HL-60 (cell line): ENCODE results near the gene TBC1D21.

Experiments
- DNase-seq, 2 experiments: peaks; one replicate each; pipeline ENCODE4 v3.0.0-alpha.2; 2010 to 2020; ENCODE audit warnings: low read depth in 1 of 2, low spot score in 1 of 2
- H3K27ac ChIP-seq: fragments of 250-450 bp; sonication (Bioruptor Pico); replicated peaks from 2 replicates; pipeline ENCODE4 v1.5.1; 2020; ENCODE audit warnings: mild to moderate bottlenecking, moderate library complexity
- H3K27me3 ChIP-seq: fragments of 250-450 bp; sonication (Bioruptor Pico); 2 replicates; pipeline ENCODE4 v1.5.1; 2021; ENCODE audit warnings: mild to moderate bottlenecking, moderate library complexity; ENCODE audit not compliant: insufficient read depth, poor library complexity, severe bottlenecking
- H3K4me3 ChIP-seq: replicated peaks from 2 replicates; pipeline ENCODE4 v1.5.1; 2011; ENCODE audit warnings: mild to moderate bottlenecking, control low read depth, low read length; ENCODE audit not compliant: insufficient read depth
- GABPA ChIP-seq: IDR thresholded peaks from 2 replicates; pipeline ENCODE4 v1.6.1; 2012; ENCODE audit warnings: low read depth
- POLR2AphosphoS5 ChIP-seq: IDR thresholded peaks from 2 replicates; pipeline ENCODE4 v1.6.1; 2012; ENCODE audit warnings: low read depth
- SPI1 ChIP-seq: IDR thresholded peaks from 2 replicates; pipeline ENCODE4 v1.6.1; 2012; ENCODE audit warnings: low read depth, mild to moderate bottlenecking, borderline replicate concordance
- long read RNA-seq: library from polyadenylated mRNA; unstranded; transcript quantifications from one replicate; pipeline ENCODE4 v2.0.0, GENCODE V29; 2020
- TF ChIP-seq, protein P1 (sequence below): IDR thresholded peaks from 2 replicates; pipeline ENCODE4 v1.6.1; 2012; ENCODE audit warnings: low read depth; ENCODE audit not compliant: insufficient replicate concordance
- TF ChIP-seq, protein P2 (sequence below): IDR thresholded peaks from one replicate; pipeline ENCODE4 v1.5.1; 2011; ENCODE audit warnings: low read length, control low read depth, inconsistent platforms; ENCODE audit not compliant: insufficient read depth

The TBC1D21 gene, protein sequence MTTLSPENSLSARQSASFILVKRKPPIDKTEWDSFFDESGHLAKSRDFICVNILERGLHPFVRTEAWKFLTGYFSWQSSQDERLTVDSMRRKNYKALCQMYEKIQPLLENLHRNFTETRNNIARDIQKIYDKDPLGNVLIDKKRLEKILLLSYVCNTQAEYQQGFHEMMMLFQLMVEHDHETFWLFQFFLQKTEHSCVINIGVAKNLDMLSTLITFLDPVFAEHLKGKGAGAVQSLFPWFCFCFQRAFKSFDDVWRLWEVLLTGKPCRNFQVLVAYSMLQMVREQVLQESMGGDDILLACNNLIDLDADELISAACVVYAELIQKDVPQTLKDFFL
- long read RNA-seq, result 0 reads

DNA sequence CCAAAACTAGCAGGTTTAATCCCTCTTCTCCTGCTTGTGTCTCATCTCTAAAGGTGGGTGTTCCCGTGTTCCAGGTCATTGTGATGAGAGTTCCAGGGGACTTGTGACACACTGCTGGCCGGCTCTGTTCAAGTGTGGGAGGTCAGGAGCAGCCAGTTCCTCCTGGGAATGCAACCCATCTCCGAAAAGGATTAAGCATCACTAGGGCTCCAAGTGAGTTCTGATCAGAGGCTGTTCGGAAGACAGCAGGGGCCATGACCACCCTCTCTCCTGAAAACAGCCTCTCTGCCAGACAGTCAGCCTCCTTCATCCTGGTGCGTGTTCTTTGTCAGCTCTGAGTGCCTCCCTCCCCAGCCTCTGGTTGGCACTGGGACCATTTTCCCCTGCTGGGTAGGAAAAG lies at the start of gene TBC1D21:
Gene TBC1D21, plus strand, starts transcription at position 109 of the 400 bp plus-strand sequence. Its CDS starts 146 bp downstream, at position 255.
- no peak within 1 kb of the TSS for H3K27ac ChIP-seq
- peaks cover 14% of the 10 kb centered on the region for H3K27me3 ChIP-seq
- no peak for TF ChIP-seq SPI1
- TF ChIP-seq POLR2AphosphoS5, result no peak
- TF ChIP-seq, protein P1, sequence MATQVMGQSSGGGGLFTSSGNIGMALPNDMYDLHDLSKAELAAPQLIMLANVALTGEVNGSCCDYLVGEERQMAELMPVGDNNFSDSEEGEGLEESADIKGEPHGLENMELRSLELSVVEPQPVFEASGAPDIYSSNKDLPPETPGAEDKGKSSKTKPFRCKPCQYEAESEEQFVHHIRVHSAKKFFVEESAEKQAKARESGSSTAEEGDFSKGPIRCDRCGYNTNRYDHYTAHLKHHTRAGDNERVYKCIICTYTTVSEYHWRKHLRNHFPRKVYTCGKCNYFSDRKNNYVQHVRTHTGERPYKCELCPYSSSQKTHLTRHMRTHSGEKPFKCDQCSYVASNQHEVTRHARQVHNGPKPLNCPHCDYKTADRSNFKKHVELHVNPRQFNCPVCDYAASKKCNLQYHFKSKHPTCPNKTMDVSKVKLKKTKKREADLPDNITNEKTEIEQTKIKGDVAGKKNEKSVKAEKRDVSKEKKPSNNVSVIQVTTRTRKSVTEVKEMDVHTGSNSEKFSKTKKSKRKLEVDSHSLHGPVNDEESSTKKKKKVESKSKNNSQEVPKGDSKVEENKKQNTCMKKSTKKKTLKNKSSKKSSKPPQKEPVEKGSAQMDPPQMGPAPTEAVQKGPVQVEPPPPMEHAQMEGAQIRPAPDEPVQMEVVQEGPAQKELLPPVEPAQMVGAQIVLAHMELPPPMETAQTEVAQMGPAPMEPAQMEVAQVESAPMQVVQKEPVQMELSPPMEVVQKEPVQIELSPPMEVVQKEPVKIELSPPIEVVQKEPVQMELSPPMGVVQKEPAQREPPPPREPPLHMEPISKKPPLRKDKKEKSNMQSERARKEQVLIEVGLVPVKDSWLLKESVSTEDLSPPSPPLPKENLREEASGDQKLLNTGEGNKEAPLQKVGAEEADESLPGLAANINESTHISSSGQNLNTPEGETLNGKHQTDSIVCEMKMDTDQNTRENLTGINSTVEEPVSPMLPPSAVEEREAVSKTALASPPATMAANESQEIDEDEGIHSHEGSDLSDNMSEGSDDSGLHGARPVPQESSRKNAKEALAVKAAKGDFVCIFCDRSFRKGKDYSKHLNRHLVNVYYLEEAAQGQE, result no peak
- no peak for TF ChIP-seq GABPA
- TF ChIP-seq, protein P2, sequence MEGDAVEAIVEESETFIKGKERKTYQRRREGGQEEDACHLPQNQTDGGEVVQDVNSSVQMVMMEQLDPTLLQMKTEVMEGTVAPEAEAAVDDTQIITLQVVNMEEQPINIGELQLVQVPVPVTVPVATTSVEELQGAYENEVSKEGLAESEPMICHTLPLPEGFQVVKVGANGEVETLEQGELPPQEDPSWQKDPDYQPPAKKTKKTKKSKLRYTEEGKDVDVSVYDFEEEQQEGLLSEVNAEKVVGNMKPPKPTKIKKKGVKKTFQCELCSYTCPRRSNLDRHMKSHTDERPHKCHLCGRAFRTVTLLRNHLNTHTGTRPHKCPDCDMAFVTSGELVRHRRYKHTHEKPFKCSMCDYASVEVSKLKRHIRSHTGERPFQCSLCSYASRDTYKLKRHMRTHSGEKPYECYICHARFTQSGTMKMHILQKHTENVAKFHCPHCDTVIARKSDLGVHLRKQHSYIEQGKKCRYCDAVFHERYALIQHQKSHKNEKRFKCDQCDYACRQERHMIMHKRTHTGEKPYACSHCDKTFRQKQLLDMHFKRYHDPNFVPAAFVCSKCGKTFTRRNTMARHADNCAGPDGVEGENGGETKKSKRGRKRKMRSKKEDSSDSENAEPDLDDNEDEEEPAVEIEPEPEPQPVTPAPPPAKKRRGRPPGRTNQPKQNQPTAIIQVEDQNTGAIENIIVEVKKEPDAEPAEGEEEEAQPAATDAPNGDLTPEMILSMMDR, result no peak
- H3K4me3 ChIP-seq, result no peak within 1 kb of the TSS
- DNase-seq, result no peak

DNA sequence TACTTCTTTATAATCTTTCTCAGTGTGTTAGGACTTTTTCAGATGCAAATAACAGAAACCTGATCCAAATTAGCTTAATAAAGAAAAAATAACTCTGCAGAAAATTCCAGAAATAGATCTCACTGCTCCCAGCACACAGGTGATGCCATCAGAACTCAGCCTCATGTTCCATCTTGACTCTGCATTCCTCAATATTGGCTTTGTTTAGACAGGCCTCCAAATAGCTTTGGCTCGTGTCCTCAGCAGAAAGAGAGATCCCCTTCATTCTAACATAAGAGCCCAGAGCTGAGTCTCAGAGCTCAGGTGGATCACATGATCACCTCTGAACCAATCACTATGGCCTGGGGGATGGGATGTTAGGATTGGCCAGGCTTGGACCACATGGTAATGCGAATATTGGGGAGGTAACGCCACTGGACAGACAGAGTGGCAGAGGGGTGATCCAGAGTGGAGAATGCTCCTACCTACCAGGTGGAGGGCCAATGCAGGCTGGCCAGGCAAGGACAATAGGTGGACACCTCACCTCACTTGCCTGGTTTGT lies 46.6 kb upstream of the TBC1D21 start:
- TF ChIP-seq, protein P2, result no peak
- no peak for TF ChIP-seq GABPA
- no peak for TF ChIP-seq SPI1
- TF ChIP-seq, protein P1, result no peak
- TF ChIP-seq POLR2AphosphoS5, result no peak
- Histone ChIP-seq H3K4me3 (no peak overlapping the region), H3K27me3 (no peaks in the 10 kb centered on the region), H3K27ac (no peak overlapping the region)
- no peak for DNase-seq

DNA sequence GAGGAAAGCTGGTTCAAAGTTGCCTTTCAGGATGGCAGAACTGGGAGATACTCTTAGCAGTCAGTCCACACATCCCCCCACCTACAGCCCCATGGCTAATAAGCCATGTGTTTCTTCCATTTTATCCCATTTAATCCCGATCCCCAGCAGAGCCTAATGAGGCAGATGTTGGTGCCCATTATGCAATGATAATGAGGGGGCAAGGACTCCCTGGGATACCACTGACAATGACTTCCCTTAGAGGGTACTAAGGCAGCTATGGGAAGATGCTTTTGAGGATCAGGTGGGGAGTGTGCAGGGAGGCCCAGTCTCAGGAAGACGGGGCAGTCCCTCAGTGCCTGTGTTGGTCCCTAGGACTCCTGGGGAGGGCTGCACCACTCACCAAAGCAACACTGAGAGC lies 43.8 kb upstream of the TBC1D21 start:
- Histone ChIP-seq H3K27me3 (no peaks in the 10 kb centered on the region), H3K27ac (no peak overlapping the region), H3K4me3 (no peak overlapping the region)
- DNase-seq, result no peak
- TF ChIP-seq POLR2AphosphoS5 (no peak), SPI1 (no peak), GABPA (no peak)
- TF ChIP-seq, protein P2, result no peak
- TF ChIP-seq, protein P1, result no peak
